ENCODE results near the gene P2RY6.

GRCh38 chr11:73236854-73237253 lies 35.3 kb upstream of the P2RY6 start:
- TF ChIP-seq CTCF (IDR thresholded peaks at IDR 0.05) (peak; percentile 10 to 46), POLR2AphosphoS5 (IDR thresholded peaks at IDR 0.05) (no peak)

All from suprapubic skin (tissue), 3 donors.